Liver (tissue), 9 donors: ENCODE data around the gene TP53. TPM values are rescaled to one million over a fixed set of nuclear protein-coding genes. Genes with fewer than 3 reads are reported as not detected.

Experiments used
- DNase-seq: peaks from one replicate; pipeline ENCODE4 v3.0.0-alpha.2; 2017; ENCODE audit warnings: low spot score
- H3K27ac ChIP-seq, 2 donors: one replicate each; pipeline ENCODE4 v1.7.0; 2013; ENCODE audit warnings: inconsistent platforms in 2 of 2, low read length in 2 of 2, control low read depth in 1 of 2, low read depth in 1 of 2, mild to moderate bottlenecking in 1 of 2
- H3K27me3 ChIP-seq, 4 donors: one replicate each; pipeline versions ENCODE4 v1.6.1 to v1.7.0; 2013; ENCODE audit warnings: low read length in 3 of 4, inconsistent platforms in 1 of 4, mild to moderate bottlenecking in 1 of 4, moderate library complexity in 1 of 4; ENCODE audit not compliant: control insufficient read depth in 4 of 4, insufficient read depth in 4 of 4
- H3K36me3 ChIP-seq, 4 donors: one replicate each; pipeline versions ENCODE4 v1.6.1 to v1.7.0; 2013; ENCODE audit warnings: low read length in 3 of 4, mild to moderate bottlenecking in 3 of 4, low read depth in 1 of 4, moderate library complexity in 1 of 4; ENCODE audit not compliant: control insufficient read depth in 4 of 4, insufficient read depth in 3 of 4
- H3K4me1 ChIP-seq, 4 donors: one replicate each; pipeline versions ENCODE4 v1.6.1 to v1.7.0; 2013; ENCODE audit warnings: low read length in 3 of 4, mild to moderate bottlenecking in 3 of 4, moderate library complexity in 1 of 4; ENCODE audit not compliant: control insufficient read depth in 4 of 4, insufficient read depth in 4 of 4
- H3K4me3 ChIP-seq, 3 donors: one replicate each; pipeline versions ENCODE4 v1.6.1 to v1.7.0; 2013; ENCODE audit warnings: low read length in 3 of 3, control low read depth in 1 of 3, low read depth in 1 of 3, mild to moderate bottlenecking in 1 of 3
- H3K9ac ChIP-seq, 2 donors: one replicate each; pipeline ENCODE4 v1.7.0; 2013; ENCODE audit warnings: low read length in 2 of 2, mild to moderate bottlenecking in 2 of 2, moderate library complexity in 2 of 2, control low read depth in 1 of 2, low read depth in 1 of 2
- H3K9me3 ChIP-seq, 4 donors: one replicate each; pipeline versions ENCODE4 v1.6.1 to v1.7.0; 2013; ENCODE audit warnings: low read length in 3 of 4; ENCODE audit not compliant: control insufficient read depth in 4 of 4
- ATF3 ChIP-seq: IDR thresholded peaks from 2 replicates; pipeline ENCODE4 v1.6.1; 2016; ENCODE audit warnings: antibody characterized with exemption
- CTCF ChIP-seq: fragments of 150-350 bp; IDR thresholded peaks from 2 replicates; pipeline ENCODE4 v1.5.1; 2017; ENCODE audit warnings: improper control_type of control experiment, low read depth, low read length; ENCODE audit not compliant: missing input control
- EGR1 ChIP-seq, 2 donors: IDR thresholded peaks; 2 replicates each; pipeline ENCODE4 v1.6.1; 2016 to 2018; ENCODE audit warnings: antibody characterized with exemption in 2 of 2, low read depth in 2 of 2
- FOXA1 ChIP-seq: IDR thresholded peaks from 2 replicates; pipeline ENCODE4 v1.6.1; 2016; ENCODE audit warnings: antibody characterized with exemption
- FOXA2 ChIP-seq: IDR thresholded peaks from 2 replicates; pipeline ENCODE4 v1.6.1; 2016; ENCODE audit warnings: antibody characterized with exemption
- GABPA ChIP-seq, 2 donors: IDR thresholded peaks in 1 of 2; conservative IDR thresholded peaks in 1 of 2; 2 replicates each; pipeline ENCODE4 v1.6.1; 2016; ENCODE audit warnings: antibody characterized with exemption in 2 of 2, mild to moderate bottlenecking in 1 of 2, moderate library complexity in 1 of 2
- HNF4A ChIP-seq, 2 donors: conservative IDR thresholded peaks; 2 replicates each; pipeline ENCODE4 v1.6.1; 2016; ENCODE audit warnings: antibody characterized with exemption in 2 of 2, mild to moderate bottlenecking in 2 of 2
- HNF4G ChIP-seq: IDR thresholded peaks from 2 replicates; pipeline ENCODE4 v1.6.1; 2016; ENCODE audit warnings: antibody characterized with exemption
- JUND ChIP-seq, 2 donors: IDR thresholded peaks; 2 replicates each; pipeline ENCODE4 v1.6.1; 2016; ENCODE audit warnings: antibody characterized with exemption in 2 of 2
- MAX ChIP-seq: IDR thresholded peaks from 2 replicates; pipeline ENCODE4 v1.6.1; 2016; ENCODE audit warnings: antibody characterized with exemption
- NR2F2 ChIP-seq: IDR thresholded peaks from 2 replicates; pipeline ENCODE4 v1.6.1; 2016; ENCODE audit warnings: antibody characterized with exemption
- RAD21 ChIP-seq, 2 donors: IDR thresholded peaks; 2 replicates each; pipeline ENCODE4 v1.6.1; 2016; ENCODE audit warnings: antibody characterized with exemption in 2 of 2, mild to moderate bottlenecking in 2 of 2
- REST ChIP-seq: IDR thresholded peaks from 2 replicates; pipeline ENCODE4 v1.6.1; 2016; ENCODE audit warnings: antibody characterized with exemption, mild to moderate bottlenecking
- RXRA ChIP-seq, 2 donors: IDR thresholded peaks; 2 replicates each; pipeline ENCODE4 v1.6.1; 2017 to 2018; ENCODE audit warnings: antibody characterized with exemption in 2 of 2, mild to moderate bottlenecking in 1 of 2
- SP1 ChIP-seq: IDR thresholded peaks from 2 replicates; pipeline ENCODE4 v1.6.1; 2018; ENCODE audit warnings: antibody characterized with exemption, mild to moderate bottlenecking
- TAF1 ChIP-seq: conservative IDR thresholded peaks from 2 replicates; pipeline ENCODE4 v1.6.1; 2016; ENCODE audit warnings: antibody characterized with exemption, mild to moderate bottlenecking
- YY1 ChIP-seq: IDR thresholded peaks from 2 replicates; pipeline ENCODE4 v1.6.1; 2016; ENCODE audit warnings: antibody characterized with exemption, mild to moderate bottlenecking
- ZBTB33 ChIP-seq: IDR thresholded peaks from 2 replicates; pipeline ENCODE4 v1.6.1; 2016; ENCODE audit warnings: antibody characterized with exemption
- WGBS: extraction: QIAGEN DNeasy Blood & Tissue Kit; methylation state at CpG from one replicate; pipeline ENCODE4 v1.1.7; 2013; 5-methylcytosine and 5-hydroxymethylcytosine counted together
- polyA plus RNA-seq, 2 donors: library from polyadenylated mRNA; stranded (reverse) in 1 of 2; unstranded in 1 of 2; fragments of 200-250 nt in 1 of 2; fragments of >200 nt in 1 of 2; fragmentation: Nextera tagmentation in 1 of 2; extraction: Ambion mirVana in 1 of 2; gene quantifications; one replicate each; pipeline versions ENCODE4 v1.2.1 to v1.2.3, GENCODE V29; 2013 to 2015
- total RNA-seq, 2 donors: library from RNA; depleted of rRNA; stranded (reverse); fragments of >200 nt; gene quantifications; one replicate each; pipeline ENCODE4 v1.2.3, GENCODE V29; 2014
- donor health status: healthy.
- donor health status: healthy.
- donor health status: healthy.
- donor health status: healthy.
- donor health status: healthy.

TP53 gene
- total and polyA plus RNA-seq, 4 donors: 8.3 to 18.4 (median 12.6) TPM

GRCh38 chr17:7688808-7689316, 1.6 kb upstream of the TP53 start:
- Histone ChIP-seq H3K27me3 (no peaks in the 10 kb centered on the region), H3K9me3 (no peaks in the 10 kb centered on the region), H3K4me1 (peaks cover 4 to 31% (median 24%) of the 10 kb centered on the region in 4 donors), H3K27ac (peak overlapping the region in 1 of 2 donors; percentile 29), H3K4me3 (peak overlapping the region; percentile 9 to 83 (median 65)), H3K9ac (peak overlapping the region; percentile 8 to 69), H3K36me3 (no peaks in the 10 kb centered on the region)
- TF ChIP-seq ZBTB33 (no peak), TAF1 (no peak), HNF4G (no peak), ATF3 (no peak), RXRA (IDR thresholded peaks at IDR 0.05) (no peak), MAX (no peak), EGR1 (IDR thresholded peaks at IDR 0.05; ENCODE audit: low read depth in 2 of 2) (no peak), SP1 (no peak), NR2F2 (no peak), HNF4A (conservative IDR thresholded peaks at IDR 0.05) (no peak), JUND (IDR thresholded peaks at IDR 0.05) (no peak), RAD21 (IDR thresholded peaks at IDR 0.05) (no peak), FOXA1 (no peak)
- 18% methylated on average over 13 of the region's 13 CpGs for WGBS
- no peak for DNase-seq

- Histone ChIP-seq H3K9me3 (no peaks in the 10 kb centered on the region), H3K9ac (peak within 1 kb of the TSS; percentile 93 to 98), H3K27me3 (no peaks in the 10 kb centered on the region), H3K4me3 (peak within 1 kb of the TSS; percentile 84 to 100 (median 85)), H3K36me3 (no peaks in the 10 kb centered on the region), H3K4me1 (peaks cover 4 to 31% (median 24%) of the 10 kb centered on the region in 4 donors), H3K27ac (peak within 1 kb of the TSS; percentile 93 to 98)
- peak; percentile 92 to 93 for TF ChIP-seq RAD21 (IDR thresholded peaks at IDR 0.05)
- peak; percentile 99 for TF ChIP-seq CTCF
- no peak for TF ChIP-seq YY1
- peak in 1 of 2 donors; percentile 51 for TF ChIP-seq JUND (IDR thresholded peaks at IDR 0.05)
- TF ChIP-seq NR2F2: peak; percentile 92
- TF ChIP-seq HNF4G: peak; percentile 39
- peak; percentile 50 for TF ChIP-seq ATF3
- TF ChIP-seq GABPA (IDR thresholded peaks at IDR 0.05 in 1 of 2, conservative IDR thresholded peaks at IDR 0.05 in 1 of 2): peak; percentile 27 to 85
- TF ChIP-seq MAX: peak; percentile 85
- peak; percentile 59 to 61 for TF ChIP-seq RXRA (IDR thresholded peaks at IDR 0.05)
- TF ChIP-seq REST: peak; percentile 34
- TF ChIP-seq TAF1: peak; percentile 24
- no peak for TF ChIP-seq FOXA1
- TF ChIP-seq HNF4A (conservative IDR thresholded peaks at IDR 0.05): peak in 1 of 2 donors; percentile 30
- TF ChIP-seq FOXA2: no peak
- TF ChIP-seq SP1: peak; percentile 79
- TF ChIP-seq EGR1 (IDR thresholded peaks at IDR 0.05; ENCODE audit: low read depth in 2 of 2): no peak
- peak; percentile 99 for TF ChIP-seq ZBTB33
- under 1% methylated on average over 51 of the region's 51 CpGs for WGBS
- peak; percentile 99 for DNase-seq
Observed at GRCh38 chr17:7687908-7688807, 868 bp upstream of the TP53 start, which contains the start of gene WRAP53. TSS of gene WRAP53 (plus strand) at chr17:7688477. CDS start at chr17:7688649, 172 bp downstream.
